Measurements from ENCODE around the gene HOXB5. TPM values are rescaled to one million over a fixed set of nuclear protein-coding genes. Genes with fewer than 3 reads are reported as not detected.

Gene HOXB5
- total and polyA plus RNA-seq, 10 of the 15 experiments (the other 5 are each of a cell fraction or from before 2014, with no cell fraction given) = not detected

DNA sequence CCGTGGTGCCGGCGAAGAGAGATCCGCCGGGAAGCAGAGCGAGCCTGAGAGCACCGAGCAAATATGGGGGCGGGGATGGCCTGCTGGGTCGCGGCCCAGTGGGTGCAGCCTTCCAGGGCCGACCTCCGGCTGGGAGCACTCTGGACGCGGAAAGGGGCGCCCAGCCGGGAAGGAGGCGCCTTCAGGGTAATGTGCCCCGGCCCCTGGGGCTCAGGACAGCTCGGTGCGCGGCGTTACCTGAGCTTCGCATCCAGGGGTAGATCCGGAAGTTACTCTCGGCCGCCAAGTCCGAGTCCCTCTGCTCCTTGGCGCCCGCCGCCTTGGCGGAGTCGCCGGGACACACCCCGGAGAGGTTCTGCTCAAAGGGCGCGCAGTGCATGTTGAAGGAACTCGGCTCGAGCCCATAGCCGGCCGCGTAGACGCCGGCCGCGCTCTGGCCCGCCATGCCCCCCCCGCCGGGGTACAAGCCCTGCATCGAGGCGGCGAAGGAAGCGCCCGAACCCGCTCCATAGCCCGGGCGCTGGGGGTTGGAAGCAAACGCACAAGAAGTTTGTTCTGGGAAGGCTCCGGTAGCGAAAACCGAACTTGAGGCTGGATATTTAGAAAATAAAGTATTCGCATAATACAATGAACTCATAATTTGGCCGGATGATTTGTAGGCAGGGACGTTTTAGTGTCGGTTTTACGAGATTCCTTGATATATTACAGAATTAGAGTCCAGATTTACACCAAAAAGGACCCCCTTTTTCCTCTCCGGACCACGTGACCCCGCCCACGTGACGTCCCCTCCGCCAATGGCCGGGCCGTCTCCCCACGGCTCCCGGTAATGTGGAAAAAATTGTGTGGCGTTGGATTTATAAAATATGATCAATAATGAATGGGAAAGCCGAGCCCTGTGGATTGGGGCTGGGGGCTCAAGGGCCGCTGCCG lies 17.0 kb upstream of the HOXB5 start, which contains the start of gene HOXB7 (continued):
- TF ChIP-seq, protein P1, sequence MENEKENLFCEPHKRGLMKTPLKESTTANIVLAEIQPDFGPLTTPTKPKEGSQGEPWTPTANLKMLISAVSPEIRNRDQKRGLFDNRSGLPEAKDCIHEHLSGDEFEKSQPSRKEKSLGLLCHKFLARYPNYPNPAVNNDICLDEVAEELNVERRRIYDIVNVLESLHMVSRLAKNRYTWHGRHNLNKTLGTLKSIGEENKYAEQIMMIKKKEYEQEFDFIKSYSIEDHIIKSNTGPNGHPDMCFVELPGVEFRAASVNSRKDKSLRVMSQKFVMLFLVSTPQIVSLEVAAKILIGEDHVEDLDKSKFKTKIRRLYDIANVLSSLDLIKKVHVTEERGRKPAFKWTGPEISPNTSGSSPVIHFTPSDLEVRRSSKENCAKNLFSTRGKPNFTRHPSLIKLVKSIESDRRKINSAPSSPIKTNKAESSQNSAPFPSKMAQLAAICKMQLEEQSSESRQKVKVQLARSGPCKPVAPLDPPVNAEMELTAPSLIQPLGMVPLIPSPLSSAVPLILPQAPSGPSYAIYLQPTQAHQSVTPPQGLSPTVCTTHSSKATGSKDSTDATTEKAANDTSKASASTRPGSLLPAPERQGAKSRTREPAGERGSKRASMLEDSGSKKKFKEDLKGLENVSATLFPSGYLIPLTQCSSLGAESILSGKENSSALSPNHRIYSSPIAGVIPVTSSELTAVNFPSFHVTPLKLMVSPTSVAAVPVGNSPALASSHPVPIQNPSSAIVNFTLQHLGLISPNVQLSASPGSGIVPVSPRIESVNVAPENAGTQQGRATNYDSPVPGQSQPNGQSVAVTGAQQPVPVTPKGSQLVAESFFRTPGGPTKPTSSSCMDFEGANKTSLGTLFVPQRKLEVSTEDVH (IDR thresholded peaks at IDR 0.05; ENCODE audit: low read depth, partially characterized antibody) = no peak
- no peak for TF ChIP-seq PAX8 (IDR thresholded peaks at IDR 0.05)
- TF ChIP-seq, protein P2, sequence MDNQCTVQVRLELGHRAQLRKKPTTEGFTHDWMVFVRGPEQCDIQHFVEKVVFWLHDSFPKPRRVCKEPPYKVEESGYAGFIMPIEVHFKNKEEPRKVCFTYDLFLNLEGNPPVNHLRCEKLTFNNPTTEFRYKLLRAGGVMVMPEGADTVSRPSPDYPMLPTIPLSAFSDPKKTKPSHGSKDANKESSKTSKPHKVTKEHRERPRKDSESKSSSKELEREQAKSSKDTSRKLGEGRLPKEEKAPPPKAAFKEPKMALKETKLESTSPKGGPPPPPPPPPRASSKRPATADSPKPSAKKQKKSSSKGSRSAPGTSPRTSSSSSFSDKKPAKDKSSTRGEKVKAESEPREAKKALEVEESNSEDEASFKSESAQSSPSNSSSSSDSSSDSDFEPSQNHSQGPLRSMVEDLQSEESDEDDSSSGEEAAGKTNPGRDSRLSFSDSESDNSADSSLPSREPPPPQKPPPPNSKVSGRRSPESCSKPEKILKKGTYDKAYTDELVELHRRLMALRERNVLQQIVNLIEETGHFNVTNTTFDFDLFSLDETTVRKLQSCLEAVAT (IDR thresholded peaks at IDR 0.05) = no peak
- TF ChIP-seq, protein P3, sequence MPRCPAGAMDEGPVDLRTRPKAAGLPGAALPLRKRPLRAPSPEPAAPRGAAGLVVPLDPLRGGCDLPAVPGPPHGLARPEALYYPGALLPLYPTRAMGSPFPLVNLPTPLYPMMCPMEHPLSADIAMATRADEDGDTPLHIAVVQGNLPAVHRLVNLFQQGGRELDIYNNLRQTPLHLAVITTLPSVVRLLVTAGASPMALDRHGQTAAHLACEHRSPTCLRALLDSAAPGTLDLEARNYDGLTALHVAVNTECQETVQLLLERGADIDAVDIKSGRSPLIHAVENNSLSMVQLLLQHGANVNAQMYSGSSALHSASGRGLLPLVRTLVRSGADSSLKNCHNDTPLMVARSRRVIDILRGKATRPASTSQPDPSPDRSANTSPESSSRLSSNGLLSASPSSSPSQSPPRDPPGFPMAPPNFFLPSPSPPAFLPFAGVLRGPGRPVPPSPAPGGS (IDR thresholded peaks at IDR 0.05; ENCODE audit: borderline replicate concordance, insufficient read depth, low read depth, low read length, poor library complexity, severe bottlenecking) = no peak
- no peak for TF ChIP-seq SMARCA5 (IDR thresholded peaks at IDR 0.05)
- TF ChIP-seq EGR1 (IDR thresholded peaks at IDR 0.05; ENCODE audit: borderline replicate concordance in 1 of 2, low read depth in 2 of 2, low read length in 2 of 2) = no peak
- 0 out of 2 replicates have a peak, but pooled peaks have one; percentile 20 for TF ChIP-seq TAF1 (IDR thresholded peaks at IDR 0.05; ENCODE audit: borderline replicate concordance, low read depth, low read length)
- TF ChIP-seq, protein P4, sequence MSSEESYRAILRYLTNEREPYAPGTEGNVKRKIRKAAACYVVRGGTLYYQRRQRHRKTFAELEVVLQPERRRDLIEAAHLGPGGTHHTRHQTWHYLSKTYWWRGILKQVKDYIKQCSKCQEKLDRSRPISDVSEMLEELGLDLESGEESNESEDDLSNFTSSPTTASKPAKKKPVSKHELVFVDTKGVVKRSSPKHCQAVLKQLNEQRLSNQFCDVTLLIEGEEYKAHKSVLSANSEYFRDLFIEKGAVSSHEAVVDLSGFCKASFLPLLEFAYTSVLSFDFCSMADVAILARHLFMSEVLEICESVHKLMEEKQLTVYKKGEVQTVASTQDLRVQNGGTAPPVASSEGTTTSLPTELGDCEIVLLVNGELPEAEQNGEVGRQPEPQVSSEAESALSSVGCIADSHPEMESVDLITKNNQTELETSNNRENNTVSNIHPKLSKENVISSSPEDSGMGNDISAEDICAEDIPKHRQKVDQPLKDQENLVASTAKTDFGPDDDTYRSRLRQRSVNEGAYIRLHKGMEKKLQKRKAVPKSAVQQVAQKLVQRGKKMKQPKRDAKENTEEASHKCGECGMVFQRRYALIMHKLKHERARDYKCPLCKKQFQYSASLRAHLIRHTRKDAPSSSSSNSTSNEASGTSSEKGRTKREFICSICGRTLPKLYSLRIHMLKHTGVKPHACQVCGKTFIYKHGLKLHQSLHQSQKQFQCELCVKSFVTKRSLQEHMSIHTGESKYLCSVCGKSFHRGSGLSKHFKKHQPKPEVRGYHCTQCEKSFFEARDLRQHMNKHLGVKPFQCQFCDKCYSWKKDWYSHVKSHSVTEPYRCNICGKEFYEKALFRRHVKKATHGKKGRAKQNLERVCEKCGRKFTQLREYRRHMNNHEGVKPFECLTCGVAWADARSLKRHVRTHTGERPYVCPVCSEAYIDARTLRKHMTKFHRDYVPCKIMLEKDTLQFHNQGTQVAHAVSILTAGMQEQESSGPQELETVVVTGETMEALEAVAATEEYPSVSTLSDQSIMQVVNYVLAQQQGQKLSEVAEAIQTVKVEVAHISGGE (CRISPR knock-in tag; IDR thresholded peaks at IDR 0.05) = no peak
- TF ChIP-seq, protein P5, sequence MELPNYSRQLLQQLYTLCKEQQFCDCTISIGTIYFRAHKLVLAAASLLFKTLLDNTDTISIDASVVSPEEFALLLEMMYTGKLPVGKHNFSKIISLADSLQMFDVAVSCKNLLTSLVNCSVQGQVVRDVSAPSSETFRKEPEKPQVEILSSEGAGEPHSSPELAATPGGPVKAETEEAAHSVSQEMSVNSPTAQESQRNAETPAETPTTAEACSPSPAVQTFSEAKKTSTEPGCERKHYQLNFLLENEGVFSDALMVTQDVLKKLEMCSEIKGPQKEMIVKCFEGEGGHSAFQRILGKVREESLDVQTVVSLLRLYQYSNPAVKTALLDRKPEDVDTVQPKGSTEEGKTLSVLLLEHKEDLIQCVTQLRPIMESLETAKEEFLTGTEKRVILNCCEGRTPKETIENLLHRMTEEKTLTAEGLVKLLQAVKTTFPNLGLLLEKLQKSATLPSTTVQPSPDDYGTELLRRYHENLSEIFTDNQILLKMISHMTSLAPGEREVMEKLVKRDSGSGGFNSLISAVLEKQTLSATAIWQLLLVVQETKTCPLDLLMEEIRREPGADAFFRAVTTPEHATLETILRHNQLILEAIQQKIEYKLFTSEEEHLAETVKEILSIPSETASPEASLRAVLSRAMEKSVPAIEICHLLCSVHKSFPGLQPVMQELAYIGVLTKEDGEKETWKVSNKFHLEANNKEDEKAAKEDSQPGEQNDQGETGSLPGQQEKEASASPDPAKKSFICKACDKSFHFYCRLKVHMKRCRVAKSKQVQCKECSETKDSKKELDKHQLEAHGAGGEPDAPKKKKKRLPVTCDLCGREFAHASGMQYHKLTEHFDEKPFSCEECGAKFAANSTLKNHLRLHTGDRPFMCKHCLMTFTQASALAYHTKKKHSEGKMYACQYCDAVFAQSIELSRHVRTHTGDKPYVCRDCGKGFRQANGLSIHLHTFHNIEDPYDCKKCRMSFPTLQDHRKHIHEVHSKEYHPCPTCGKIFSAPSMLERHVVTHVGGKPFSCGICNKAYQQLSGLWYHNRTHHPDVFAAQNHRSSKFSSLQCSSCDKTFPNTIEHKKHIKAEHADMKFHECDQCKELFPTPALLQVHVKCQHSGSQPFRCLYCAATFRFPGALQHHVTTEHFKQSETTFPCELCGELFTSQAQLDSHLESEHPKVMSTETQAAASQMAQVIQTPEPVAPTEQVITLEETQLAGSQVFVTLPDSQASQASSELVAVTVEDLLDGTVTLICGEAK (IDR thresholded peaks at IDR 0.05; ENCODE audit: borderline replicate concordance) = peak; percentile 49; the same call in 1 of the 2 replicates

Data from GM12878 (cell line).